HEK293 (cell line): ENCODE results near the gene IFNLR1.

Experiments
- CTCF ChIA-PET: fragments of 350-600 bp; formaldehyde crosslinking; extraction: SDS; loops from one replicate; lab custom pipeline; 2021; ENCODE audit warnings: antibody characterized with exemption; lab: Yijun Ruan, JAX
- POLR2A ChIA-PET: fragments of 300-600 bp; formaldehyde crosslinking; extraction: SDS; loops from one replicate; lab custom pipeline; 2020; ENCODE audit warnings: antibody characterized with exemption, inconsistent platforms; lab: Yijun Ruan, JAX
- H3K27ac ChIP-seq: fragments of 200-500 bp; sonication (Bioruptor generic); 2 replicates; pipeline ENCODE4 v1.5.1; 2014; ENCODE audit warnings: low read depth, low read length, control low read depth, inconsistent platforms; ENCODE audit errors: extremely low read depth
- H3K36me3 ChIP-seq, 2 experiments: fragments of 200-500 bp in 1 of 2; sonication (Bioruptor generic) in 1 of 2; 1 replicate in 1 of 2; 2 replicates in 1 of 2; pipeline ENCODE4 v1.5.1; 2014 to 2017; ENCODE audit warnings: inconsistent platforms in 2 of 2, low read length in 2 of 2; ENCODE audit not compliant: control insufficient read depth in 2 of 2, insufficient read depth in 1 of 2
- H3K4me1 ChIP-seq: fragments of 200-500 bp; sonication (Bioruptor generic); 2 replicates; pipeline ENCODE4 v1.5.1; 2014; ENCODE audit warnings: mild to moderate bottlenecking, low read length, inconsistent platforms; ENCODE audit not compliant: control insufficient read depth, insufficient read depth
- H3K4me3 ChIP-seq: 2 replicates; pipeline ENCODE4 v1.5.1; 2011; ENCODE audit warnings: low read depth, mild to moderate bottlenecking, control low read depth, low read length, moderate library complexity
- H3K9me3 ChIP-seq: fragments of 200-500 bp; sonication (Bioruptor generic); 2 replicates; pipeline ENCODE4 v1.5.1; 2014; ENCODE audit warnings: low read depth, low read length, inconsistent platforms; ENCODE audit not compliant: control insufficient read depth, insufficient read depth
- FEZF1 ChIP-seq: fragments of 450-650 bp; formaldehyde crosslinking; IDR thresholded peaks from 2 replicates; pipeline ENCODE4 v1.5.1; 2016; ENCODE audit warnings: missing biosample characterization, missing genetic modification characterization
- KLF1 ChIP-seq: fragments of 450-650 bp; formaldehyde crosslinking; IDR thresholded peaks from 2 replicates; pipeline ENCODE4 v1.5.1; 2016; ENCODE audit warnings: missing biosample characterization, missing genetic modification characterization
- RBAK ChIP-seq: fragments of 450-650 bp; formaldehyde crosslinking; IDR thresholded peaks from 2 replicates; pipeline ENCODE4 v1.5.1; 2016; ENCODE audit warnings: missing biosample characterization, missing genetic modification characterization
- SCRT2 ChIP-seq: fragments of 450-650 bp; formaldehyde crosslinking; IDR thresholded peaks from 2 replicates; pipeline ENCODE4 v1.5.1; 2016; ENCODE audit warnings: missing biosample characterization, missing genetic modification characterization
- TRIM28 ChIP-seq: IDR thresholded peaks from 2 replicates; pipeline ENCODE4 v1.6.1; 2011; ENCODE audit warnings: low read length, control low read depth, borderline replicate concordance
- ZBTB17 ChIP-seq: fragments of 450-650 bp; formaldehyde crosslinking; IDR thresholded peaks from 2 replicates; pipeline ENCODE4 v1.5.1; 2016; ENCODE audit warnings: missing biosample characterization, missing genetic modification characterization
- ZBTB7A ChIP-seq: fragments of 450-650 bp; formaldehyde crosslinking; IDR thresholded peaks from 2 replicates; pipeline ENCODE4 v1.5.1; 2016; ENCODE audit warnings: low read depth, missing biosample characterization, missing genetic modification characterization
- ZEB2 ChIP-seq: fragments of 450-650 bp; formaldehyde crosslinking; IDR thresholded peaks from 2 replicates; pipeline ENCODE4 v1.5.1; 2016; ENCODE audit warnings: missing biosample characterization, missing genetic modification characterization
- ZFHX2 ChIP-seq: fragments of 450-650 bp; formaldehyde crosslinking; conservative IDR thresholded peaks from 2 replicates; pipeline ENCODE4 v1.5.1; 2016; ENCODE audit warnings: missing biosample characterization, missing genetic modification characterization
- ZNF112 ChIP-seq: fragments of 450-650 bp; formaldehyde crosslinking; IDR thresholded peaks from 2 replicates; pipeline ENCODE4 v1.5.0; 2017; ENCODE audit warnings: missing biosample characterization, missing genetic modification characterization
- ZNF140 ChIP-seq: fragments of 450-650 bp; formaldehyde crosslinking; IDR thresholded peaks from 2 replicates; pipeline ENCODE4 v1.5.1; 2016; ENCODE audit warnings: missing biosample characterization, missing genetic modification characterization
- ZNF184 ChIP-seq: fragments of 450-650 bp; IDR thresholded peaks from 2 replicates; pipeline ENCODE4 v1.5.1; 2018; ENCODE audit warnings: missing biosample characterization, mild to moderate bottlenecking, missing genetic modification characterization
- ZNF19 ChIP-seq: fragments of 450-650 bp; formaldehyde crosslinking; IDR thresholded peaks from 2 replicates; pipeline ENCODE4; 2016; ENCODE audit warnings: missing biosample characterization, missing genetic modification characterization, low read depth
- ZNF223 ChIP-seq: fragments of 450-650 bp; formaldehyde crosslinking; IDR thresholded peaks from 2 replicates; pipeline ENCODE4 v1.5.1; 2016; ENCODE audit warnings: missing biosample characterization, missing genetic modification characterization
- ZNF350 ChIP-seq: fragments of 450-650 bp; formaldehyde crosslinking; IDR thresholded peaks from 2 replicates; pipeline ENCODE4 v1.5.0; 2017; ENCODE audit warnings: missing biosample characterization, mild to moderate bottlenecking, missing genetic modification characterization
- ZNF394 ChIP-seq: fragments of 450-650 bp; formaldehyde crosslinking; IDR thresholded peaks from 2 replicates; pipeline ENCODE4 v1.5.1; 2016; ENCODE audit warnings: missing biosample characterization, missing genetic modification characterization, mild to moderate bottlenecking, moderate library complexity, borderline replicate concordance
- ZNF571 ChIP-seq: fragments of 450-650 bp; formaldehyde crosslinking; IDR thresholded peaks from 2 replicates; pipeline ENCODE4 v1.5.0; 2017; ENCODE audit warnings: missing biosample characterization, missing genetic modification characterization
- ZNF664 ChIP-seq: fragments of 450-650 bp; formaldehyde crosslinking; IDR thresholded peaks from 2 replicates; pipeline ENCODE4 v1.5.1; 2016; ENCODE audit warnings: missing biosample characterization, missing genetic modification characterization
- TF ChIP-seq, protein P1 (sequence below): fragments of 450-650 bp; formaldehyde crosslinking; optimal IDR thresholded peaks from 2 replicates; pipeline ENCODE3; 2016; ENCODE audit warnings: missing biosample characterization, mild to moderate bottlenecking, missing genetic modification characterization
- TF ChIP-seq, protein P2 (sequence below): fragments of 450-650 bp; formaldehyde crosslinking; IDR thresholded peaks from 2 replicates; pipeline ENCODE4 v1.5.1; 2016; ENCODE audit warnings: missing biosample characterization, missing genetic modification characterization
- TF ChIP-seq, protein P3 (sequence below): fragments of 450-650 bp; formaldehyde crosslinking; IDR thresholded peaks from 2 replicates; pipeline ENCODE4 v1.5.1; 2016; ENCODE audit warnings: missing biosample characterization, missing genetic modification characterization
- TF ChIP-seq, protein P4 (sequence below): fragments of 450-650 bp; formaldehyde crosslinking; IDR thresholded peaks from 2 replicates; pipeline ENCODE4 v1.5.1; 2017; ENCODE audit warnings: missing biosample characterization, missing genetic modification characterization
- TF ChIP-seq, protein P5 (sequence below): fragments of 450-650 bp; formaldehyde crosslinking; IDR thresholded peaks from 2 replicates; pipeline ENCODE4 v1.5.1; 2016; ENCODE audit warnings: missing biosample characterization, missing genetic modification characterization

The IFNLR1 gene

DNA sequence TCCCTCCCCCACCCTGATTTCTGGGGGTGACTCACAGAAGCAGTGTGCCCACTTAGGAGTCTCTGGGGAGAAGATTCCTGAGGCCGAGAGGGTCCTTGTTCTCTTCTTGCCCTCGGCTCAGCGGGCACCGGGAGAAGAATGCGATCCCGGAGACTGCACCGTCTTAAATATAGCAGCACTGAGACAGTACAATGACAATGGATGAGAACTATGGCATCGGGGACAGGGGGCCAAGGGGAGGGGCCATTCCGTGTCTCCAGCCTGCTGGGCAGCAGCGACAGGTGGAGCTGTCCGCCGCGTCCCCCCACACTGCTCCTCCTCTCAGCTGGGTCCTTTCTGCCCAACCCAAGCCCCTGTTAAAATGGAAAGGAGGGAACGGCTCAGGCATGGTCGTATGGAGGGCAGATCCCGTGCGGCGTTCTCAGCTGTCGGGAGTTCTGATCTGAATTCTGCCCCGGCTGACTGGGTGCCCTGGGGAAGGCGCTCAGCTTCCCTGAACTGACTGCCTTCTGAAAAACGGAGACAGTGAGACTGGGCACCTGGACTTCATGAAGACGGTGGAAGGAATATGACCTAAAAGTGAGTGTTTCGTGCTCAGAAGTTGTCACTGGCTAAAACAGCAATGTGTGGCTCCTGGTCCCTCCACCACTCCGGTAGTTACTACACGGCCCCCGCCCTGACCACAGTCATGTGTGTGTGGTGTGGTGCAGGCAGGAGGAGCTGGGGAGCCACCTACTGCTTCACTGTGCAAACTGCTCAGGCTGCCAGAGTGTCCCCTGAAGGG lies 74.9 kb downstream of the IFNLR1 start, which contains the start of gene MYOM3 (continued):
- TF ChIP-seq, protein P1, sequence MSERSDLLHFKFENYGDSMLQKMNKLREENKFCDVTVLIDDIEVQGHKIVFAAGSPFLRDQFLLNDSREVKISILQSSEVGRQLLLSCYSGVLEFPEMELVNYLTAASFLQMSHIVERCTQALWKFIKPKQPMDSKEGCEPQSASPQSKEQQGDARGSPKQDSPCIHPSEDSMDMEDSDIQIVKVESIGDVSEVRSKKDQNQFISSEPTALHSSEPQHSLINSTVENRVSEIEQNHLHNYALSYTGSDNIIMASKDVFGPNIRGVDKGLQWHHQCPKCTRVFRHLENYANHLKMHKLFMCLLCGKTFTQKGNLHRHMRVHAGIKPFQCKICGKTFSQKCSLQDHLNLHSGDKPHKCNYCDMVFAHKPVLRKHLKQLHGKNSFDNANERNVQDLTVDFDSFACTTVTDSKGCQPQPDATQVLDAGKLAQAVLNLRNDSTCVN, result no peak
- TF ChIP-seq ZNF184 (no peak), RBAK (no peak), ZNF223 (peak; percentile 97), ZBTB7A (tag by site-specific recombination) (no peak), ZNF350 (no peak), ZNF140 (tag by site-specific recombination) (no peak), KLF1 (tag by site-specific recombination) (peak; percentile 20; the same call in 1 of the 2 replicates), ZFHX2 (tag by site-specific recombination) (peak; percentile 41; the same call in 1 of the 2 replicates), ZEB2 (0 out of 2 replicates have a peak, but pooled peaks have one; percentile 46), ZNF571 (tag by site-specific recombination) (no peak), ZNF394 (tag by site-specific recombination) (peak; percentile 63; the same call in 1 of the 2 replicates), ZBTB17 (tag by site-specific recombination) (peak; percentile 69), ZNF112 (tag by site-specific recombination) (no peak), SCRT2 (peak; percentile 84)
- TF ChIP-seq, protein P2, sequence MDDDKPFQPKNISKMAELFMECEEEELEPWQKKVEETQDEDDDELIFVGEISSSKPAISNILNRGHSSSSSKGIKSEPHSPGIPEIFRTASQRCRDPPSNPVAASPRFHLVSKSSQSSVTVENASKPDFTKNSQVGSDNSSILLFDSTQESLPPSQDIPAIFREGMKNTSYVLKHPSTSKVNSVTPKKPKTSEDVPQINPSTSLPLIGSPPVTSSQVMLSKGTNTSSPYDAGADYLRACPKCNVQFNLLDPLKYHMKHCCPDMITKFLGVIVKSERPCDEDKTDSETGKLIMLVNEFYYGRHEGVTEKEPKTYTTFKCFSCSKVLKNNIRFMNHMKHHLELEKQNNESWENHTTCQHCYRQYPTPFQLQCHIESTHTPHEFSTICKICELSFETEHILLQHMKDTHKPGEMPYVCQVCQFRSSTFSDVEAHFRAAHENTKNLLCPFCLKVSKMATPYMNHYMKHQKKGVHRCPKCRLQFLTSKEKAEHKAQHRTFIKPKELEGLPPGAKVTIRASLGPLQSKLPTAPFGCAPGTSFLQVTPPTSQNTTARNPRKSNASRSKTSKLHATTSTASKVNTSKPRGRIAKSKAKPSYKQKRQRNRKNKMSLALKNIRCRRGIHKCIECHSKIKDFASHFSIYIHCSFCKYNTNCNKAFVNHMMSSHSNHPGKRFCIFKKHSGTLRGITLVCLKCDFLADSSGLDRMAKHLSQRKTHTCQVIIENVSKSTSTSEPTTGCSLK (tag by site-specific recombination), result no peak
- TF ChIP-seq, protein P3, sequence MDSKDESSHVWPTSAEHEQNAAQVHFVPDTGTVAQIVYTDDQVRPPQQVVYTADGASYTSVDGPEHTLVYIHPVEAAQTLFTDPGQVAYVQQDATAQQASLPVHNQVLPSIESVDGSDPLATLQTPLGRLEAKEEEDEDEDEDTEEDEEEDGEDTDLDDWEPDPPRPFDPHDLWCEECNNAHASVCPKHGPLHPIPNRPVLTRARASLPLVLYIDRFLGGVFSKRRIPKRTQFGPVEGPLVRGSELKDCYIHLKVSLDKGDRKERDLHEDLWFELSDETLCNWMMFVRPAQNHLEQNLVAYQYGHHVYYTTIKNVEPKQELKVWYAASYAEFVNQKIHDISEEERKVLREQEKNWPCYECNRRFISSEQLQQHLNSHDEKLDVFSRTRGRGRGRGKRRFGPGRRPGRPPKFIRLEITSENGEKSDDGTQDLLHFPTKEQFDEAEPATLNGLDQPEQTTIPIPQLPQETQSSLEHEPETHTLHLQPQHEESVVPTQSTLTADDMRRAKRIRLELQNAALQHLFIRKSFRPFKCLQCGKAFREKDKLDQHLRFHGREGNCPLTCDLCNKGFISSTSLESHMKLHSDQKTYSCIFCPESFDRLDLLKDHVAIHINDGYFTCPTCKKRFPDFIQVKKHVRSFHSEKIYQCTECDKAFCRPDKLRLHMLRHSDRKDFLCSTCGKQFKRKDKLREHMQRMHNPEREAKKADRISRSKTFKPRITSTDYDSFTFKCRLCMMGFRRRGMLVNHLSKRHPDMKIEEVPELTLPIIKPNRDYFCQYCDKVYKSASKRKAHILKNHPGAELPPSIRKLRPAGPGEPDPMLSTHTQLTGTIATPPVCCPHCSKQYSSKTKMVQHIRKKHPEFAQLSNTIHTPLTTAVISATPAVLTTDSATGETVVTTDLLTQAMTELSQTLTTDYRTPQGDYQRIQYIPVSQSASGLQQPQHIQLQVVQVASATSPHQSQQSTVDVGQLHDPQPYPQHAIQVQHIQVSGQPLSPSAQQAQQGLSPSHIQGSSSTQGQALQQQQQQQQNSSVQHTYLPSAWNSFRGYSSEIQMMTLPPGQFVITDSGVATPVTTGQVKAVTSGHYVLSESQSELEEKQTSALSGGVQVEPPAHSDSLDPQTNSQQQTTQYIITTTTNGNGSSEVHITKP (tag by site-specific recombination), result 0 out of 2 replicates have a peak, but pooled peaks have one; percentile 28

DNA sequence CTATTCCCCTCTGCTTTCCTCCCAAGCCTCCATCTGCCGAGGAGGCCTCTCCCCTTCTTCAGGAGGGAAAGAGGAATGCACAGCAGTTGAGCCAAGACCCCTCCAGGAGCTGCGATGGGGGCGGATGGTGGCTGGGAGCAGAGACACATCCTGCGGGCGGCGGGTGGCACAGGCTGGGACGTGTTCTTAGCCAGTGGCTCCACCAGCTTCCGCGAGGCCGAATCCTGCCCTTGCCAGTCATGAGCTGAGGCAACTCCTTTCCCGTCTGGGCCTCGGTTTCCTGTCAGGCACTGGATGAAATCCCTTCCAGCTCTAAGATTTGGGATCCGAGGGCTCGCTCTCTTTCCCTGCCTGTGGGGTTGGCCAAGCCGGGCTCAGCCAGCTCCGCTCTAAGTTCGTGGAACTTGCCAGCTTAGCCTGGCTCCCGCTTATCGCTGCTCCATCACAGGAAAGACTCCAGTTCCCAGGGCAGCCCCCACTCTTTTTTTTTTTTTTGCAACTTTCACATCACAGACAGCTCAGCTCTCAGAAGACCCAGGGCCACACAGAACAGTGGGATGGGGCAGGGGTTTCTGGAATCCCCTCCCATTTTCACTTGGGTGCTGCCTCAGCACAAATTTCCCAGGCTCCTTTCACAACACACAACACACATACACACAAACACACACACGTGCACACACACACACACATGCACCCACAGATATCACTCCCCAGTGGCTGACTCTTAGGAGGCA lies 75.7 kb downstream of the IFNLR1 start:
- ChIA-PET CTCF (interaction anchor here (0.6 to 1.8 kb wide), 13 partner anchors 9 to 341 kb away, joined by 3 to 10 read pairs (median 4); no protein-coding TSS in a partner anchor), POLR2A (interaction anchor here (0.7 to 1.6 kb wide), 2 partner anchors 131 to 152 kb away, joined by 3 to 4 read pairs; partner anchors contain the start of genes PNRC2 and SRSF10)
- Histone ChIP-seq H3K36me3 (no peaks in the 10 kb centered on the region), H3K9me3 (no peaks in the 10 kb centered on the region), H3K4me3 (no peak overlapping the region), H3K27ac (no peak overlapping the region)
- no peak for TF ChIP-seq TRIM28
- TF ChIP-seq, protein P4, sequence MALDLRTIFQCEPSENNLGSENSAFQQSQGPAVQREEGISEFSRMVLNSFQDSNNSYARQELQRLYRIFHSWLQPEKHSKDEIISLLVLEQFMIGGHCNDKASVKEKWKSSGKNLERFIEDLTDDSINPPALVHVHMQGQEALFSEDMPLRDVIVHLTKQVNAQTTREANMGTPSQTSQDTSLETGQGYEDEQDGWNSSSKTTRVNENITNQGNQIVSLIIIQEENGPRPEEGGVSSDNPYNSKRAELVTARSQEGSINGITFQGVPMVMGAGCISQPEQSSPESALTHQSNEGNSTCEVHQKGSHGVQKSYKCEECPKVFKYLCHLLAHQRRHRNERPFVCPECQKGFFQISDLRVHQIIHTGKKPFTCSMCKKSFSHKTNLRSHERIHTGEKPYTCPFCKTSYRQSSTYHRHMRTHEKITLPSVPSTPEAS (tag by site-specific recombination), result peak; percentile 70
- TF ChIP-seq FEZF1, result no peak
- TF ChIP-seq, protein P5, sequence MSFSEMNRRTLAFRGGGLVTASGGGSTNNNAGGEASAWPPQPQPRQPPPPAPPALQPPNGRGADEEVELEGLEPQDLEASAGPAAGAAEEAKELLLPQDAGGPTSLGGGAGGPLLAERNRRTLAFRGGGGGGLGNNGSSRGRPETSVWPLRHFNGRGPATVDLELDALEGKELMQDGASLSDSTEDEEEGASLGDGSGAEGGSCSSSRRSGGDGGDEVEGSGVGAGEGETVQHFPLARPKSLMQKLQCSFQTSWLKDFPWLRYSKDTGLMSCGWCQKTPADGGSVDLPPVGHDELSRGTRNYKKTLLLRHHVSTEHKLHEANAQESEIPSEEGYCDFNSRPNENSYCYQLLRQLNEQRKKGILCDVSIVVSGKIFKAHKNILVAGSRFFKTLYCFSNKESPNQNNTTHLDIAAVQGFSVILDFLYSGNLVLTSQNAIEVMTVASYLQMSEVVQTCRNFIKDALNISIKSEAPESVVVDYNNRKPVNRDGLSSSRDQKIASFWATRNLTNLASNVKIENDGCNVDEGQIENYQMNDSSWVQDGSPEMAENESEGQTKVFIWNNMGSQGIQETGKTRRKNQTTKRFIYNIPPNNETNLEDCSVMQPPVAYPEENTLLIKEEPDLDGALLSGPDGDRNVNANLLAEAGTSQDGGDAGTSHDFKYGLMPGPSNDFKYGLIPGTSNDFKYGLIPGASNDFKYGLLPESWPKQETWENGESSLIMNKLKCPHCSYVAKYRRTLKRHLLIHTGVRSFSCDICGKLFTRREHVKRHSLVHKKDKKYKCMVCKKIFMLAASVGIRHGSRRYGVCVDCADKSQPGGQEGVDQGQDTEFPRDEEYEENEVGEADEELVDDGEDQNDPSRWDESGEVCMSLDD, result no peak
- TF ChIP-seq ZFHX2 (tag by site-specific recombination), result peak; percentile 42; the same call in 1 of the 2 replicates
- no peak for TF ChIP-seq ZNF19
- no peak for TF ChIP-seq ZNF664 (tag by site-specific recombination)
- TF ChIP-seq, all 188 proteins: peak for 2
- no peaks in the 10 kb centered on the region for H3K4me1 ChIP-seq
